ENCODE measurements around the gene SRPRB. TPM values are rescaled to one million over a fixed set of nuclear protein-coding genes. Genes with fewer than 3 reads are reported as not detected.
A peak's percentile ranks its signal among the peaks of the same experiment; 100 is the strongest.
"Not testable (repeated sequence)": the region's sequence is repeated elsewhere in the genome, so short reads cannot be mapped to it uniquely, and the experiment has no call there.

The SRPRB gene
- total RNA-seq, 1 donor from 2014 or later: 80.9 TPM

DNA sequence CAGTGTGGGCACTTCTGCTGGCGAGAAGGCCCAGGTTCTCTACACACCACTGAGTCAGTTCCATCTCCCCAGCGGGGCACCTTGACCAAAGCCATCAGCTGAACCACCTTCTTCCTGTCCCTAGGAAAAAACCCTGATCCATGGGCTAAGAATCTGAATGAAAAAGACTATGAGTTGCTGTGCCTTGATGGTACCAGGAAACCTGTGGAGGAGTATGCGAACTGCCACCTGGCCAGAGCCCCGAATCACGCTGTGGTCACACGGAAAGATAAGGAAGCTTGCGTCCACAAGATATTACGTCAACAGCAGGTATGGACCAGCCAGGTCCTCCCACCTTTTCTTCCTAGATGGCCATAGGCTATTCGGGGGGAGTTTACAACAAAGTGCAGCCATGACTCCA is 30.3 kb upstream of the SRPRB start:
- H3K27ac Mint-ChIP-seq: no peak overlapping the region
- no peak overlapping the region for H3K4me3 Mint-ChIP-seq
- no peaks in the 10 kb centered on the region for H3K36me3 Mint-ChIP-seq
- TF ChIP-seq CTCF (conservative IDR thresholded peaks at IDR 0.05): no peak
- H3K27me3 Mint-ChIP-seq: no peaks in the 10 kb centered on the region
- H3K4me1 Mint-ChIP-seq (ENCODE audit: unreplicated experiment): no peaks in the 10 kb centered on the region
- DNase-seq (ENCODE audit: extremely low spot score, unreplicated experiment): no peak
- no peaks in the 10 kb centered on the region for H3K9me3 Mint-ChIP-seq

DNA sequence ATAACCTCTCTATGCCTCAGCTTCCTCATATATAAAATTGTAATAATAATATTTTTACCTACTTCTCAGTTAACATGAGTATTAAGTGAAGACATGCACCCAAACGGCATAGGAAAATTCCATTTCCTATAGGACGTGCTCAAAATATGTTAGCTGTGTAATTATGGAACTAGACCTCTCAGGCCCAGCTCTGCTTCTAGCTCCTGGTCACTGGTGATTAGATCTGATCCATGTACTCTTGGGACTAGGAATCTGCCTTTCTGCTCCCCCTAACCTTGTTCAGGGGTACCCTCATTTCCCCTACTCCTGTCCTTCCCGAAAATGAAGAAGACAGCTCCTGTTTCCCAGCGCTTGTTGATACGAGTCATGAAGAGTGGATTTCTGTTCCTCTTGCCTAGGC is 29.8 kb upstream of the SRPRB start:
- H3K4me1 Mint-ChIP-seq (ENCODE audit: unreplicated experiment): no peaks in the 10 kb centered on the region
- H3K36me3 Mint-ChIP-seq: no peaks in the 10 kb centered on the region
- no peak for TF ChIP-seq CTCF (conservative IDR thresholded peaks at IDR 0.05)
- H3K27ac Mint-ChIP-seq: no peak overlapping the region
- H3K27me3 Mint-ChIP-seq: no peaks in the 10 kb centered on the region
- no peak overlapping the region for H3K4me3 Mint-ChIP-seq
- H3K9me3 Mint-ChIP-seq: no peaks in the 10 kb centered on the region
- no peak for DNase-seq (ENCODE audit: extremely low spot score, unreplicated experiment)

GRCh38 chr3:133776794-133777438 is 28.7 kb upstream of the SRPRB start:
- Mint-ChIP-seq H3K4me1 (ENCODE audit: unreplicated experiment) (no peaks in the 10 kb centered on the region), H3K36me3 (no peaks in the 10 kb centered on the region)
- no peak for TF ChIP-seq CTCF (conservative IDR thresholded peaks at IDR 0.05)

DNA sequence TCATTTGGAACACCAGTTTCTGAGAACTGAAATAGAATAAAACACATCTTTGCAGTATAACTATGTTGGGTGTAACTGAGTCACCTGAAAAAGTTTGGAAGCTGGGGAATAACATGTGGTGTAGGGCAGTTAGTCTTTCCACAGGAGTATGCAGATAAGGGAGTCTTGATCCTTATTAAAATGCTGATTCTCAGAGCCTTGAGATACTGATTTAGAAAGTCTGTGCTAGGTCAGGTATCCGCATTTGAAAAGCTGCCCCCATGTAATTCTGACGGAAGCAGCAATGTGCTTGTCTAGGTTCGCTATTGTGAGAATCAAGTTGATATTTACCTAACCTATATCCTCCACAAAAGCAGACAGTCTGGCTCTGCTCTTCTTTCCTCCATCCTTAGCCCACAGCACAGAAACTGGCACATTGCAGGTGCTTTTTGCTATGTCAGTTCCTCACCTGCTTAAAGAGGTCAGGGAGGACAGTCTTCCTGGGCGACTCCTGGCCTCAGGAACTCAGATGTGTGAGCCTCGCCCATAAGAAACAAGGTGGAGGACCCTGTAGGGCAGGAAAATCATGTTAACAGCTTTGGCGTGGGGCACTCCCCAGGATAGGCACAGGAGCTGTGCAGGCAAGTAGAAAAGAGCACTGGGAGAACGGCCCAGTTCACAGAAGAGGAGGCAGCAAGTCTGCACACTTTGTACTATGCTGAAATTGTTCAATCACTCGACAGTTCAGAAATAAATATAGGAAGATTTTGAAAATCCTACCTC is 27.6 kb upstream of the SRPRB start:
- peaks cover 3% of the 10 kb centered on the region for H3K27me3 Mint-ChIP-seq
- H3K36me3 Mint-ChIP-seq: no peaks in the 10 kb centered on the region
- H3K4me3 Mint-ChIP-seq: peak overlapping the region; percentile 57
- DNase-seq (ENCODE audit: extremely low spot score, unreplicated experiment): no peak
- peak overlapping the region; percentile 57 for H3K27ac Mint-ChIP-seq
- no peak for TF ChIP-seq CTCF (conservative IDR thresholded peaks at IDR 0.05)
- H3K4me1 Mint-ChIP-seq (ENCODE audit: unreplicated experiment): no peaks in the 10 kb centered on the region
- no peaks in the 10 kb centered on the region for H3K9me3 Mint-ChIP-seq

More at GRCh38 chr3:133776794-133777438, 28.7 kb upstream of the SRPRB start:
- Mint-ChIP-seq H3K27me3 (no peaks in the 10 kb centered on the region), H3K27ac (no peak overlapping the region), H3K9me3 (no peaks in the 10 kb centered on the region), H3K4me3 (no peak overlapping the region)
- no peak for DNase-seq (ENCODE audit: extremely low spot score, unreplicated experiment)

- Mint-ChIP-seq H3K4me3 (no peak overlapping the region), H3K27ac (no peak overlapping the region), H3K9me3 (no peaks in the 10 kb centered on the region)
These were observed 25.9 kb upstream of the SRPRB start for GRCh38 chr3:133779626-133780203.

GRCh38 chr3:133780756-133781155 is 24.9 kb upstream of the SRPRB start:
- not testable (repeated sequence) for H3K27ac Mint-ChIP-seq

More at GRCh38 chr3:133779626-133780203, 25.9 kb upstream of the SRPRB start:
- H3K27me3 Mint-ChIP-seq: peaks cover 3% of the 10 kb centered on the region
- H3K4me1 Mint-ChIP-seq (ENCODE audit: unreplicated experiment): no peaks in the 10 kb centered on the region
- no peak for DNase-seq (ENCODE audit: extremely low spot score, unreplicated experiment)
- no peak for TF ChIP-seq CTCF (conservative IDR thresholded peaks at IDR 0.05)
- no peaks in the 10 kb centered on the region for H3K36me3 Mint-ChIP-seq

More at GRCh38 chr3:133780756-133781155, 24.9 kb upstream of the SRPRB start:
- H3K27me3 Mint-ChIP-seq; H3K36me3 Mint-ChIP-seq; DNase-seq (ENCODE audit: extremely low spot score, unreplicated experiment); H3K4me3 Mint-ChIP-seq; H3K9me3 Mint-ChIP-seq; H3K4me1 Mint-ChIP-seq (ENCODE audit: unreplicated experiment): not testable (repeated sequence)

Measured in type B pancreatic cell (in vitro differentiated cells).